HepG2 (cell line): ENCODE results near the gene ZMYND19. TPM values are rescaled to one million over a fixed set of nuclear protein-coding genes. Genes with fewer than 3 reads are reported as not detected.

ENCODE experiments used
- ATF3 ChIP-seq: sonication (generic); formaldehyde crosslinking; IDR thresholded peaks from 2 replicates; pipeline ENCODE4 v1.4.0; 2020; ENCODE audit warnings: missing genetic modification reagents
- CREB1 ChIP-seq, 2 experiments: fragments of 450-650 bp in 1 of 2; IDR thresholded peaks; 2 replicates each; pipeline ENCODE4 v1.6.1; 2016 to 2017; ENCODE audit warnings: control low read depth in 1 of 2, mild to moderate bottlenecking in 1 of 2, missing compliant biosample characterization in 1 of 2, missing genetic modification characterization in 1 of 2
- DMAP1 ChIP-seq: IDR thresholded peaks from 2 replicates; pipeline ENCODE4 v1.6.1; 2016
- FOXC1 ChIP-seq: sonication (generic); formaldehyde crosslinking; IDR thresholded peaks from 2 replicates; pipeline ENCODE4 v1.8.0; 2022; ENCODE audit warnings: mild to moderate bottlenecking, missing genetic modification reagents, borderline replicate concordance
- HNRNPH1 ChIP-seq: fragments of 200-400 bp; formaldehyde crosslinking; optimal IDR thresholded peaks from 2 replicates; pipeline ENCODE3; 2017; ENCODE audit warnings: mild to moderate bottlenecking, low read depth, low read length
- NFKB2 ChIP-seq: sonication (generic); formaldehyde crosslinking; IDR thresholded peaks from 2 replicates; pipeline ENCODE4 v1.4.0; 2020; ENCODE audit warnings: missing genetic modification reagents, borderline replicate concordance
- NFYB ChIP-seq: sonication (generic); formaldehyde crosslinking; IDR thresholded peaks from 2 replicates; pipeline ENCODE4 v1.4.0; 2020; ENCODE audit warnings: missing genetic modification reagents
- NR0B2 ChIP-seq: sonication (generic); formaldehyde crosslinking; IDR thresholded peaks from 2 replicates; pipeline ENCODE4 v1.4.0; 2020; ENCODE audit warnings: mild to moderate bottlenecking, missing genetic modification reagents
- PATZ1 ChIP-seq: sonication (generic); formaldehyde crosslinking; IDR thresholded peaks from 2 replicates; pipeline ENCODE4 v1.4.0; 2020; ENCODE audit warnings: missing genetic modification reagents
- POLR2G ChIP-seq: fragments of 200-400 bp; formaldehyde crosslinking; IDR thresholded peaks from 2 replicates; pipeline ENCODE4 v1.6.1; 2018; ENCODE audit warnings: mild to moderate bottlenecking, low read depth, low read length, moderate library complexity
- SOX6 ChIP-seq, 2 experiments: fragments of 450-650 bp in 1 of 2; sonication (generic) in 1 of 2; formaldehyde crosslinking in 1 of 2; IDR thresholded peaks; 2 replicates each; pipeline versions ENCODE4 v1.4.0 to v1.6.1; 2017 to 2020; ENCODE audit warnings: antibody characterized with exemption in 1 of 2, mild to moderate bottlenecking in 1 of 2, missing genetic modification reagents in 1 of 2
- TCF12 ChIP-seq, 2 experiments: fragments of 450-650 bp in 1 of 2; sonication (generic) in 1 of 2; formaldehyde crosslinking in 1 of 2; IDR thresholded peaks; 2 replicates each; pipeline versions ENCODE4 v1.6.1 to v1.8.0; 2017 to 2022; ENCODE audit warnings: antibody characterized with exemption in 1 of 2, mild to moderate bottlenecking in 1 of 2, missing genetic modification reagents in 1 of 2, moderate library complexity in 1 of 2
- ZBTB39 ChIP-seq: sonication (generic); formaldehyde crosslinking; IDR thresholded peaks from 2 replicates; pipeline ENCODE4 v1.5.0; 2020; ENCODE audit warnings: missing genetic modification reagents
- ZFX ChIP-seq: sonication (generic); formaldehyde crosslinking; IDR thresholded peaks from 2 replicates; pipeline ENCODE4 v1.4.0; 2020; ENCODE audit warnings: mild to moderate bottlenecking, low read depth, missing genetic modification reagents, moderate library complexity
- ZNF101 ChIP-seq: sonication (generic); formaldehyde crosslinking; IDR thresholded peaks from 2 replicates; pipeline ENCODE4 v1.4.0; 2020; ENCODE audit warnings: mild to moderate bottlenecking, low read depth, missing genetic modification reagents, borderline replicate concordance
- ZNF20 ChIP-seq: sonication (generic); formaldehyde crosslinking; IDR thresholded peaks from 2 replicates; pipeline ENCODE4 v1.4.0; 2020; ENCODE audit warnings: mild to moderate bottlenecking, moderate library complexity, missing genetic modification reagents
- ZNF260 ChIP-seq: sonication (generic); formaldehyde crosslinking; IDR thresholded peaks from 2 replicates; pipeline ENCODE4 v1.4.0; 2020; ENCODE audit warnings: missing genetic modification reagents, low read depth, mild to moderate bottlenecking, borderline replicate concordance
- ZNF281 ChIP-seq: sonication (generic); formaldehyde crosslinking; IDR thresholded peaks from 2 replicates; pipeline ENCODE4 v1.4.0; 2020; ENCODE audit warnings: missing genetic modification reagents, borderline replicate concordance
- ZNF547 ChIP-seq: sonication (generic); formaldehyde crosslinking; IDR thresholded peaks from 2 replicates; pipeline ENCODE4 v1.5.1; 2020; ENCODE audit warnings: mild to moderate bottlenecking, missing genetic modification reagents
- polyA plus RNA-seq, 8 experiments: library from polyadenylated mRNA; depleted of rRNA in 3 of 8; stranded (reverse) in 7 of 8; unstranded in 1 of 8; fragments of >200 nt; fragmentation: Illumina TruSeq in 4 of 8; extraction: Trizol in 4 of 8; gene quantifications; 2 replicates each; pipeline versions ENCODE4 v1.2.1 to v1.2.3, GENCODE V29; 2011 to 2016; ENCODE audit warnings: low read depth in 4 of 8, missing spikeins in 1 of 8, mixed read lengths in 1 of 8; ENCODE audit not compliant: insufficient read depth in 1 of 8
- total RNA-seq, 5 experiments: library from RNA; depleted of rRNA; stranded (reverse); fragments of >200 nt; fragmentation: Illumina TruSeq; extraction: Trizol; gene quantifications; 2 replicates each; pipeline ENCODE4 v1.2.3, GENCODE V29; 2016; ENCODE audit warnings: low read depth in 1 of 5

ZMYND19 gene
- total and polyA plus RNA-seq, 2 of the 13 experiments (the other 11 are each of a cell fraction or from before 2014, with no cell fraction given) = 21.3 to 38.7 TPM

GRCh38 chr9:137590469-137591383 lies at the start of gene ZMYND19 (continued):
- peak; percentile 60 for TF ChIP-seq NFYB (CRISPR knock-in tag)
- TF ChIP-seq DMAP1 (CRISPR knock-in tag) = 0 out of 2 replicates have a peak, but pooled peaks have one; percentile 27
- peak; percentile 28; the same call in 1 of the 2 replicates for TF ChIP-seq NFKB2
- no peak for TF ChIP-seq ZNF260
- 0 out of 2 replicates have a peak, but pooled peaks have one; percentile 33 for TF ChIP-seq POLR2G
- TF ChIP-seq ZNF101 (CRISPR knock-in tag) = no peak
- no peak for TF ChIP-seq SOX6 (IDR thresholded peaks at IDR 0.05)
- TF ChIP-seq SOX6 (CRISPR knock-in tag; IDR thresholded peaks at IDR 0.05) = 0 out of 2 replicates have a peak, but pooled peaks have one; percentile 13
- TF ChIP-seq TCF12 (IDR thresholded peaks at IDR 0.05) = no peak
- peak; percentile 20; the same call in 1 of the 2 replicates for TF ChIP-seq TCF12 (CRISPR knock-in tag; IDR thresholded peaks at IDR 0.05)
- no peak for TF ChIP-seq PATZ1 (CRISPR knock-in tag)
- peak; percentile 55; the same call in 1 of the 2 replicates for TF ChIP-seq CREB1 (IDR thresholded peaks at IDR 0.05)
- TF ChIP-seq CREB1 (CRISPR knock-in tag; IDR thresholded peaks at IDR 0.05) = no peak
- peak; percentile 48 for TF ChIP-seq ZFX (CRISPR knock-in tag)
- peak; percentile 70; the same call in 1 of the 2 replicates for TF ChIP-seq ZNF281 (CRISPR knock-in tag)
- 0 out of 2 replicates have a peak, but pooled peaks have one; percentile 38 for TF ChIP-seq FOXC1
- TF ChIP-seq ZNF20 (CRISPR knock-in tag) = no peak
- TF ChIP-seq HNRNPH1 = no peak
- peak; percentile 36; the same call in 1 of the 2 replicates for TF ChIP-seq NR0B2 (CRISPR knock-in tag)
- TF ChIP-seq ATF3 (CRISPR knock-in tag) = no peak
- peak; percentile 80 for TF ChIP-seq ZNF547 (CRISPR knock-in tag)
- no peak for TF ChIP-seq ZBTB39 (CRISPR knock-in tag)
